ENCODE data around the gene ADGRG1.

Gene ADGRG1

GRCh38 chr16:57636184-57636583 is 7.8 kb downstream of the ADGRG1 start:
- no peak for DNase-seq

- DNase-seq, result no peak
These were observed 8.6 kb downstream of the ADGRG1 start for GRCh38 chr16:57637020-57637419.

GRCh38 chr16:57637424-57637823 is 9.0 kb downstream of the ADGRG1 start:
- peak; percentile 40 for DNase-seq

- DNase-seq, result no peak
These were observed 9.5 kb downstream of the ADGRG1 start for GRCh38 chr16:57637965-57638364.

GRCh38 chr16:57638381-57638780 is 10.0 kb downstream of the ADGRG1 start:
- no peak for DNase-seq

GRCh38 chr16:57639172-57639887 is 10.9 kb downstream of the ADGRG1 start:
- DNase-seq, result peak; percentile 66

- no peak for DNase-seq
These were observed 11.8 kb downstream of the ADGRG1 start for GRCh38 chr16:57640185-57640584.

GRCh38 chr16:57640612-57641011 is 12.2 kb downstream of the ADGRG1 start:
- DNase-seq, result no peak

GRCh38 chr16:57642160-57643135 is 14.0 kb downstream of the ADGRG1 start:
- no peak for DNase-seq

GRCh38 chr16:57643147-57643874 is 14.9 kb downstream of the ADGRG1 start:
- DNase-seq, result no peak

GRCh38 chr16:57643910-57644309 is 15.5 kb downstream of the ADGRG1 start:
- DNase-seq, result no peak

GRCh38 chr16:57644383-57645014 is 16.1 kb downstream of the ADGRG1 start:
- DNase-seq, result no peak

- DNase-seq, result no peak
These were observed 16.7 kb downstream of the ADGRG1 start for GRCh38 chr16:57645169-57645568.

- DNase-seq, result no peak
These were observed 17.4 kb downstream of the ADGRG1 start for GRCh38 chr16:57645691-57646387.

- DNase-seq, result no peak
These were observed 18.1 kb downstream of the ADGRG1 start for GRCh38 chr16:57646388-57647039.

- no peak for DNase-seq
These were observed 18.9 kb downstream of the ADGRG1 start for GRCh38 chr16:57647136-57647875.

GRCh38 chr16:57648125-57648524 is 19.7 kb downstream of the ADGRG1 start:
- no peak for DNase-seq

GRCh38 chr16:57648581-57649442 is 20.4 kb downstream of the ADGRG1 start:
- peak; percentile 78 for DNase-seq

GRCh38 chr16:57649443-57649751 is 21.0 kb downstream of the ADGRG1 start:
- DNase-seq, result no peak

GRCh38 chr16:57649846-57650245 is 21.4 kb downstream of the ADGRG1 start:
- no peak for DNase-seq
